Liver (tissue), 3 donors: ENCODE measurements around the gene VAPB.

ENCODE experiments used
- CTCF ChIP-seq: fragments of 150-350 bp; IDR thresholded peaks from 2 replicates; pipeline ENCODE4 v1.5.1; 2017; ENCODE audit warnings: improper control_type of control experiment, low read depth, low read length; ENCODE audit not compliant: missing input control
- FOXA1 ChIP-seq: IDR thresholded peaks from 2 replicates; pipeline ENCODE4 v1.6.1; 2016; ENCODE audit warnings: antibody characterized with exemption
- GABPA ChIP-seq, 2 donors: IDR thresholded peaks in 1 of 2; conservative IDR thresholded peaks in 1 of 2; 2 replicates each; pipeline ENCODE4 v1.6.1; 2016; ENCODE audit warnings: antibody characterized with exemption in 2 of 2, mild to moderate bottlenecking in 1 of 2, moderate library complexity in 1 of 2
- JUND ChIP-seq, 2 donors: IDR thresholded peaks; 2 replicates each; pipeline ENCODE4 v1.6.1; 2016; ENCODE audit warnings: antibody characterized with exemption in 2 of 2
- MAX ChIP-seq: IDR thresholded peaks from 2 replicates; pipeline ENCODE4 v1.6.1; 2016; ENCODE audit warnings: antibody characterized with exemption
- RAD21 ChIP-seq, 2 donors: IDR thresholded peaks; 2 replicates each; pipeline ENCODE4 v1.6.1; 2016; ENCODE audit warnings: antibody characterized with exemption in 2 of 2, mild to moderate bottlenecking in 2 of 2
- REST ChIP-seq: IDR thresholded peaks from 2 replicates; pipeline ENCODE4 v1.6.1; 2016; ENCODE audit warnings: antibody characterized with exemption, mild to moderate bottlenecking
- RXRA ChIP-seq, 2 donors: IDR thresholded peaks; 2 replicates each; pipeline ENCODE4 v1.6.1; 2017 to 2018; ENCODE audit warnings: antibody characterized with exemption in 2 of 2, mild to moderate bottlenecking in 1 of 2
- SP1 ChIP-seq: IDR thresholded peaks from 2 replicates; pipeline ENCODE4 v1.6.1; 2018; ENCODE audit warnings: antibody characterized with exemption, mild to moderate bottlenecking
- TAF1 ChIP-seq: conservative IDR thresholded peaks from 2 replicates; pipeline ENCODE4 v1.6.1; 2016; ENCODE audit warnings: antibody characterized with exemption, mild to moderate bottlenecking
- YY1 ChIP-seq: IDR thresholded peaks from 2 replicates; pipeline ENCODE4 v1.6.1; 2016; ENCODE audit warnings: antibody characterized with exemption, mild to moderate bottlenecking
- donor health status: healthy.
- donor health status: healthy.

- no peak for TF ChIP-seq CTCF
- no peak for TF ChIP-seq FOXA1
- no peak for TF ChIP-seq RAD21 (IDR thresholded peaks at IDR 0.05)
- no peak for TF ChIP-seq GABPA (IDR thresholded peaks at IDR 0.05 in 1 of 2, conservative IDR thresholded peaks at IDR 0.05 in 1 of 2)
- no peak for TF ChIP-seq YY1
- no peak for TF ChIP-seq MAX
- no peak for TF ChIP-seq REST
- no peak for TF ChIP-seq TAF1
- TF ChIP-seq JUND (IDR thresholded peaks at IDR 0.05) = no peak
- no peak for TF ChIP-seq SP1
- no peak for TF ChIP-seq RXRA (IDR thresholded peaks at IDR 0.05)
Measured at GRCh38 chr20:58492074-58492718, 103.2 kb downstream of the VAPB start.
